Measurements from ENCODE around the gene MBOAT7.

GRCh38 chr19:54151362-54152035 lies 37.9 kb downstream of the MBOAT7 start:
- TF ChIP-seq TAF1 (IDR thresholded peaks at IDR 0.05; ENCODE audit: low read depth) = no peak
- no peak for TF ChIP-seq EZH2 (IDR thresholded peaks at IDR 0.05; ENCODE audit: borderline replicate concordance, insufficient read depth, low read length, poor library complexity, severe bottlenecking)
- TF ChIP-seq CTCF (IDR thresholded peaks at IDR 0.05; ENCODE audit: poor library complexity, severe bottlenecking) = no peak
- TF ChIP-seq REST (IDR thresholded peaks at IDR 0.05; ENCODE audit: borderline replicate concordance) = no peak
- no peak for TF ChIP-seq POLR2AphosphoS5 (IDR thresholded peaks at IDR 0.05)
- no peak for TF ChIP-seq SMC3 (conservative IDR thresholded peaks at IDR 0.05; ENCODE audit: poor library complexity)
- no peak for TF ChIP-seq RAD21 (conservative IDR thresholded peaks at IDR 0.05)
- TF ChIP-seq EP300 (conservative IDR thresholded peaks at IDR 0.05; ENCODE audit: poor library complexity, severe bottlenecking) = no peak

All from neural cell (in vitro differentiated cells).